Stomach smooth muscle (tissue), 2 donors: ENCODE results near the gene TOX3.
A peak's percentile ranks its signal among the peaks of the same experiment; 100 is the strongest.

ENCODE experiments used
- H3K27ac ChIP-seq: one replicate; pipeline ENCODE4 v1.7.0; 2013; ENCODE audit warnings: mild to moderate bottlenecking, low read length, inconsistent platforms
- H3K27me3 ChIP-seq, 2 donors: one replicate each; pipeline ENCODE4 v1.7.0; 2013; ENCODE audit warnings: low read length in 2 of 2; ENCODE audit not compliant: insufficient read depth in 2 of 2, control insufficient read depth in 1 of 2
- H3K36me3 ChIP-seq, 2 donors: one replicate each; pipeline ENCODE4 v1.7.0; 2013; ENCODE audit warnings: low read length in 2 of 2; ENCODE audit not compliant: control insufficient read depth in 2 of 2, insufficient read depth in 2 of 2
- H3K4me1 ChIP-seq: one replicate; pipeline ENCODE4 v1.7.0; 2013; ENCODE audit warnings: low read length; ENCODE audit not compliant: control insufficient read depth, insufficient read depth
- H3K4me3 ChIP-seq, 2 donors: one replicate each; pipeline ENCODE4 v1.7.0; 2013; ENCODE audit warnings: low read length in 2 of 2
- H3K9ac ChIP-seq, 2 donors: one replicate each; pipeline ENCODE4 v1.7.0; 2013; ENCODE audit warnings: low read length in 2 of 2, mild to moderate bottlenecking in 1 of 2
- H3K9me3 ChIP-seq, 2 donors: one replicate each; pipeline ENCODE4 v1.7.0; 2013; ENCODE audit warnings: low read length in 2 of 2; ENCODE audit not compliant: control insufficient read depth in 2 of 2
- donor health status: healthy.
- donor health status: Pancreatic carcinoma.

The TOX3 gene

GRCh38 chr16:52515068-52515671 is 31.8 kb downstream of the TOX3 start:
- Histone ChIP-seq H3K4me1 (no peaks in the 10 kb centered on the region), H3K4me3 (no peak overlapping the region), H3K27ac (no peak overlapping the region), H3K27me3 (no peaks in the 10 kb centered on the region), H3K9me3 (no peaks in the 10 kb centered on the region), H3K9ac (no peak overlapping the region), H3K36me3 (no peaks in the 10 kb centered on the region)

- no peak overlapping the region for H3K4me3 ChIP-seq
- H3K36me3 ChIP-seq = no peaks in the 10 kb centered on the region
- H3K27ac ChIP-seq = no peak overlapping the region
- H3K27me3 ChIP-seq = no peaks in the 10 kb centered on the region
- H3K9ac ChIP-seq = no peak overlapping the region
- no peaks in the 10 kb centered on the region for H3K9me3 ChIP-seq
- H3K4me1 ChIP-seq = no peaks in the 10 kb centered on the region
Measured at GRCh38 chr16:52512297-52512987, 34.5 kb downstream of the TOX3 start.

GRCh38 chr16:52501746-52502145 is 45.2 kb downstream of the TOX3 start:
- Histone ChIP-seq H3K4me1 (no peaks in the 10 kb centered on the region), H3K4me3 (peak overlapping the region in 1 of 2 donors; percentile 29), H3K27me3 (no peaks in the 10 kb centered on the region), H3K27ac (no peak overlapping the region), H3K9me3 (no peaks in the 10 kb centered on the region), H3K9ac (no peak overlapping the region), H3K36me3 (no peaks in the 10 kb centered on the region)

- H3K27ac ChIP-seq = no peak overlapping the region
- H3K36me3 ChIP-seq = no peaks in the 10 kb centered on the region
- no peak overlapping the region for H3K9ac ChIP-seq
- no peak overlapping the region for H3K4me3 ChIP-seq
- H3K9me3 ChIP-seq = no peaks in the 10 kb centered on the region
- no peaks in the 10 kb centered on the region for H3K4me1 ChIP-seq
- no peaks in the 10 kb centered on the region for H3K27me3 ChIP-seq
Measured at GRCh38 chr16:52500963-52501362, 46.0 kb downstream of the TOX3 start.

GRCh38 chr16:52499060-52499440 is 47.9 kb downstream of the TOX3 start:
- no peak overlapping the region for H3K9ac ChIP-seq
- H3K27ac ChIP-seq = no peak overlapping the region
- H3K4me3 ChIP-seq = no peak overlapping the region
- H3K4me1 ChIP-seq = no peaks in the 10 kb centered on the region
- no peaks in the 10 kb centered on the region for H3K36me3 ChIP-seq
- H3K9me3 ChIP-seq = no peaks in the 10 kb centered on the region
- H3K27me3 ChIP-seq = no peaks in the 10 kb centered on the region

- Histone ChIP-seq H3K9me3 (no peaks in the 10 kb centered on the region), H3K4me1 (no peaks in the 10 kb centered on the region), H3K36me3 (no peaks in the 10 kb centered on the region), H3K4me3 (no peak overlapping the region), H3K27ac (no peak overlapping the region), H3K9ac (no peak overlapping the region), H3K27me3 (no peaks in the 10 kb centered on the region)
Measured at GRCh38 chr16:52498328-52499059, 48.4 kb downstream of the TOX3 start.

- Histone ChIP-seq H3K4me3 (no peak overlapping the region), H3K4me1 (no peaks in the 10 kb centered on the region), H3K27ac (no peak overlapping the region), H3K36me3 (no peaks in the 10 kb centered on the region), H3K9ac (no peak overlapping the region), H3K9me3 (no peaks in the 10 kb centered on the region), H3K27me3 (no peaks in the 10 kb centered on the region)
Measured at GRCh38 chr16:52497067-52497816, 49.7 kb downstream of the TOX3 start.

- no peak overlapping the region for H3K27ac ChIP-seq
Measured at GRCh38 chr16:52496051-52496876, 50.7 kb downstream of the TOX3 start.

GRCh38 chr16:52494621-52495020 is 52.3 kb downstream of the TOX3 start:
- no peaks in the 10 kb centered on the region for H3K36me3 ChIP-seq
- H3K27ac ChIP-seq = no peak overlapping the region
- no peaks in the 10 kb centered on the region for H3K27me3 ChIP-seq
- no peak overlapping the region for H3K4me3 ChIP-seq
- peaks cover 0 to 2% of the 10 kb centered on the region in 2 donors for H3K9me3 ChIP-seq
- no peaks in the 10 kb centered on the region for H3K4me1 ChIP-seq
- no peak overlapping the region for H3K9ac ChIP-seq

More at GRCh38 chr16:52496051-52496876, 50.7 kb downstream of the TOX3 start:
- no peaks in the 10 kb centered on the region for H3K4me1 ChIP-seq
- no peaks in the 10 kb centered on the region for H3K27me3 ChIP-seq
- no peak overlapping the region for H3K4me3 ChIP-seq
- H3K36me3 ChIP-seq = no peaks in the 10 kb centered on the region
- no peak overlapping the region for H3K9ac ChIP-seq
- H3K9me3 ChIP-seq = no peaks in the 10 kb centered on the region

GRCh38 chr16:52494145-52494544 is 52.8 kb downstream of the TOX3 start:
- H3K36me3 ChIP-seq = no peaks in the 10 kb centered on the region
- H3K27me3 ChIP-seq = no peaks in the 10 kb centered on the region
- H3K4me1 ChIP-seq = no peaks in the 10 kb centered on the region
- H3K9me3 ChIP-seq = peaks cover 0 to 2% of the 10 kb centered on the region in 2 donors
- no peak overlapping the region for H3K4me3 ChIP-seq
- H3K9ac ChIP-seq = no peak overlapping the region
- H3K27ac ChIP-seq = no peak overlapping the region
